Upper lobe of right lung (tissue), 1 donor: ENCODE data around the gene EFNB3. TPM values are rescaled to one million over a fixed set of nuclear protein-coding genes. Genes with fewer than 3 reads are reported as not detected.
A peak's percentile ranks its signal among the peaks of the same experiment; 100 is the strongest.

Source experiments
- ATAC-seq: fragments of 200-7000 bp; cut with Tn5 transposase; one replicate; pipeline ENCODE4 v1.9.1; 2020; ENCODE audit warnings: mild to moderate bottlenecking, moderate library complexity
- DNase-seq: peaks from one replicate; pipeline ENCODE4 v3.0.0-alpha.2; 2020
- H3K27ac ChIP-seq: fragments of 200-600 bp; one replicate; pipeline ENCODE4 v1.8.0; 2022
- H3K27me3 ChIP-seq: fragments of 200-600 bp; one replicate; pipeline ENCODE4 v1.8.0; 2022; ENCODE audit warnings: mild to moderate bottlenecking
- H3K36me3 ChIP-seq: fragments of 200-600 bp; one replicate; pipeline ENCODE4 v1.8.0; 2022
- H3K4me1 ChIP-seq: fragments of 200-600 bp; one replicate; pipeline ENCODE4 v1.8.0; 2022
- H3K4me3 ChIP-seq: fragments of 200-600 bp; one replicate; pipeline ENCODE4 v1.8.0; 2022; ENCODE audit warnings: mild to moderate bottlenecking
- H3K9me3 ChIP-seq: fragments of 200-600 bp; one replicate; pipeline ENCODE4 v1.8.0; 2022
- CTCF ChIP-seq: fragments of 200-600 bp; IDR thresholded peaks from one replicate; pipeline ENCODE4 v1.8.0; 2022; ENCODE audit warnings: antibody characterized with exemption
- intact Hi-C: fragments of 100-400 bp; cut with DNase I; formaldehyde crosslinking; loops from one replicate; pipeline ENCODE4 v1.11.0; 2022
- total RNA-seq: library from RNA; stranded (reverse); fragmentation: NEBNext Ultra II Directional; extraction: Animal tissue kit (Norgen Biotek cat#: 25700); gene quantifications from one replicate; pipeline ENCODE4 v1.2.1, GENCODE V29; 2021
- donor health status: DM: no; HTN: yes; CAD: no; lungs with severe emphysema.

EFNB3 gene
- total RNA-seq, 1 donor from 2014 or later, result 0.32 TPM

GRCh38 chr17:7707858-7708750, 3.1 kb downstream of the EFNB3 start:
- DNase-seq, result peak; percentile 57
- Histone ChIP-seq H3K4me1 (peaks cover 12% of the 10 kb centered on the region), H3K36me3 (no peaks in the 10 kb centered on the region), H3K27ac (no peak overlapping the region), H3K4me3 (no peak overlapping the region), H3K27me3 (peaks cover 66% of the 10 kb centered on the region), H3K9me3 (no peaks in the 10 kb centered on the region)
- TF ChIP-seq CTCF, result no peak
- no peak for ATAC-seq
- intact Hi-C loops, result no loop called here

DNA sequence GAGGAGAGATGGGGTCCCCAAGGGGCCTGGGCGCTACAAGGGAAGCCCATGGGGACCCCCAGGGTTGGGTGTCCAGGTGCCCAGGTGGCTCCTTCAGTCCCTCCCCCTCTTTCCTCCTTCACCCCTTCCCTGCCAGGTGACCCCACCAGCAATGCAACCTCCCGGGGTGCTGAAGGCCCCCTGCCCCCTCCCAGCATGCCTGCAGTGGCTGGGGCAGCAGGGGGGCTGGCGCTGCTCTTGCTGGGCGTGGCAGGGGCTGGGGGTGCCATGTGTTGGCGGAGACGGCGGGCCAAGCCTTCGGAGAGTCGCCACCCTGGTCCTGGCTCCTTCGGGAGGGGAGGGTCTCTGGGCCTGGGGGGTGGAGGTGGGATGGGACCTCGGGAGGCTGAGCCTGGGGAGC, 4.0 kb downstream of the EFNB3 start:
- Histone ChIP-seq H3K36me3 (no peaks in the 10 kb centered on the region), H3K9me3 (no peaks in the 10 kb centered on the region), H3K4me1 (peaks cover 12% of the 10 kb centered on the region), H3K27me3 (peaks cover 66% of the 10 kb centered on the region), H3K27ac (no peak overlapping the region), H3K4me3 (no peak overlapping the region)
- DNase-seq, result peak; percentile 57
- TF ChIP-seq CTCF, result no peak
- intact Hi-C loops, result no loop called here
- no peak for ATAC-seq

DNA sequence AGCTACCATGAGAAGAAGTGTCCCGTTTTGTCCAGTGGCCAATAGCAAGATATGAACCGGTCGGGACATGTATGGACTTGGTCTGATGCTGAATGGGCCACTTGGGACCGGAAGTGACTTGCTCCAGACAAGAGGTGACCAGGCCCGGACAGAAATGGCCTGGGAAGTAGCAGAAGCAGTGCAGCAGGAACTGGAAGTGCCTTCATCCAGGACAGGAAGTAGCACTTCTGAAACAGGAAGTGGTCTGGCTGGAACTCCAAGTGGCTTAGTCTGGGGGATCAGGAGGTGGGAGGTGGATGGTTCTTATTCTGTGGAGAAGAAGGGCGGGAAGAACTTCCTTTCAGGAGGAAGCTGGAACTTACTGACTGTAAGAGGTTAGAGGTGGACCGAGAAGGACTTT, 5.3 kb downstream of the EFNB3 start:
- ATAC-seq (peak; percentile 28), DNase-seq (no peak)
- Histone ChIP-seq H3K4me3 (no peak overlapping the region), H3K9me3 (no peaks in the 10 kb centered on the region), H3K27me3 (peaks cover 61% of the 10 kb centered on the region), H3K36me3 (no peaks in the 10 kb centered on the region), H3K27ac (no peak overlapping the region), H3K4me1 (peaks cover 2% of the 10 kb centered on the region)
- no peak for TF ChIP-seq CTCF
- intact Hi-C loops, result no loop called here

- Histone ChIP-seq H3K27ac (no peak overlapping the region), H3K36me3 (no peaks in the 10 kb centered on the region), H3K27me3 (peaks cover 61% of the 10 kb centered on the region), H3K4me3 (no peak overlapping the region), H3K9me3 (no peaks in the 10 kb centered on the region), H3K4me1 (no peaks in the 10 kb centered on the region)
- intact Hi-C loops, result no loop called here
- ATAC-seq (no peak), DNase-seq (no peak)
- no peak for TF ChIP-seq CTCF
These were observed 6.2 kb downstream of the EFNB3 start for GRCh38 chr17:7711051-7711755.

DNA sequence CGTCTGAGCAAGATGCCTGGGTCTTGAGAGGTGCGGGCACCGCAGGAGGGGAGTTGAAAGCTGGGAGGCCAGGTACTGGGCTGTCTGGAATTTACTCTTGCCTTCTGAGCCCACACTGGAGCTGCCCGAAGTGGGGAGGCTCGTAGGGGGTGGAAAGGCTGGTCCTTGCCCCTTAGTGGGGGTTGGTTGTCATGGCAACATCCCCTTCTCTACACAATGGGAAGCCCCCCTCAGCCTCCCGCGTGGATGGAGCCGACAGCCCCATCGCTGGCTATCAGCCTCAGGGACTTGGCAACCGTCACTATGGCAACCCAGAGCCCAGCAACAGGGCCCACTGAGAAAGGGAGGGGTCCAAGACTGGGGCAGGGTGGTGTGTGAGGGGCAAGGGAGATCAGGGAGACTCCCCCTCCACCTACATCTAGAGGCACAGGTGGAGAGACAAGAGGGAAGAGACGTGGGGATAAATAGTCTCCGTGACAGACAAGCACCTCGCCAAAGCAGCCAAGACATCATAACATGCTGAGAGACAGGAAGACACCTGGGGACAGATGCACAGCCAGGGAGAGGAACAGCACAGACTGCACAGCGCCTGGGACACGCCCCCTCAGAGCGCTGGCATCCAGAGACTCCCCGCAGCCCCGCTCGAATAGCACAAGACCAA, 7.2 kb downstream of the EFNB3 start:
- no peaks in the 10 kb centered on the region for H3K36me3 ChIP-seq
- intact Hi-C loops, result no loop called here
- no peak overlapping the region for H3K4me3 ChIP-seq
- no peak overlapping the region for H3K27ac ChIP-seq
- no peak for DNase-seq
- H3K4me1 ChIP-seq, result peaks cover 6% of the 10 kb centered on the region
- no peaks in the 10 kb centered on the region for H3K9me3 ChIP-seq
- TF ChIP-seq CTCF, result no peak
- peaks cover 57% of the 10 kb centered on the region for H3K27me3 ChIP-seq
- no peak for ATAC-seq
